HEK293 (cell line): Measurements from ENCODE around the gene OPN5.

ENCODE experiments used
- ZBTB8A ChIP-seq: fragments of 450-650 bp; formaldehyde crosslinking; IDR thresholded peaks from 2 replicates; pipeline ENCODE4 v1.5.1; 2016; ENCODE audit warnings: missing biosample characterization, missing genetic modification characterization
- ZNF140 ChIP-seq: fragments of 450-650 bp; formaldehyde crosslinking; IDR thresholded peaks from 2 replicates; pipeline ENCODE4 v1.5.1; 2016; ENCODE audit warnings: missing biosample characterization, missing genetic modification characterization
- ZNF274 ChIP-seq, 2 experiments: fragments of 200-500 bp in 1 of 2; fragments of 450-650 bp in 1 of 2; sonication (Bioruptor generic) in 1 of 2; formaldehyde crosslinking in 1 of 2; IDR thresholded peaks; 2 replicates each; pipeline versions ENCODE4 v1.5.1 to v1.6.1; 2014 to 2016; ENCODE audit warnings: borderline replicate concordance in 1 of 2, inconsistent platforms in 1 of 2, low read length in 1 of 2, missing biosample characterization in 1 of 2, missing genetic modification characterization in 1 of 2
- ZNF549 ChIP-seq: fragments of 450-650 bp; IDR thresholded peaks from 2 replicates; pipeline ENCODE4 v1.5.1; 2018; ENCODE audit warnings: missing biosample characterization, missing genetic modification characterization, mild to moderate bottlenecking, inconsistent platforms, moderate library complexity
- ZNF776 ChIP-seq: fragments of 450-650 bp; formaldehyde crosslinking; IDR thresholded peaks from 2 replicates; pipeline ENCODE4 v1.5.0; 2017; ENCODE audit warnings: missing biosample characterization, missing genetic modification characterization, borderline replicate concordance
- ZNF792 ChIP-seq: fragments of 450-650 bp; formaldehyde crosslinking; IDR thresholded peaks from 2 replicates; pipeline ENCODE4 v1.5.1; 2016; ENCODE audit warnings: missing biosample characterization, missing genetic modification characterization
- TF ChIP-seq, protein P1 (sequence below): fragments of 450-650 bp; IDR thresholded peaks from 2 replicates; pipeline ENCODE4 v1.5.1; 2018; ENCODE audit warnings: missing biosample characterization, missing genetic modification characterization
- TF ChIP-seq, protein P2 (sequence below): fragments of 450-650 bp; formaldehyde crosslinking; IDR thresholded peaks from 2 replicates; pipeline ENCODE4 v1.5.1; 2016; ENCODE audit warnings: missing biosample characterization, missing genetic modification characterization

DNA sequence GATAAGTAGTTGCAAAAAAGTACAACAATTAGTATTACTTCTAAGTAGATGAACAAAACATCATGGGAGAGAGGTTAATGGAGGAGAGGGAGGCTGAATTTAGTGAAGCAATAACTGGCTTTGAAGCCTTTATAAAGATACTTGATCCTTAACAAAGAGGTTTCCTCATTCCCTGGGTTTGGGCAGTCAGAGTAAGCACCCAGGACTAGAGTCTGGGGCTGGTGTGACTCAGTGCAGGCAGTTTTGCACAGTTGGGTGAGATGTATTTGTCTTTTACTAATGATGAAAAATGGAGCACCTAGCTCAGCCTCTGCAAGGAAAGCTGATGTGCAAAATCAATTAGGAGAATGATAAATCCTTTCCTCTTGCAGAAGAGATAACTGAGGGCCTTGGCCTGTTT, 11.8 kb upstream of the OPN5 start:
- TF ChIP-seq ZNF776 (tag by site-specific recombination) (no peak), ZBTB8A (tag by site-specific recombination) (no peak), ZNF140 (tag by site-specific recombination) (no peak), ZNF792 (tag by site-specific recombination) (no peak), ZNF549 (tag by site-specific recombination) (no peak), ZNF274 (IDR thresholded peaks at IDR 0.05; ENCODE audit: low read length) (no peak), ZNF274 (tag by site-specific recombination; IDR thresholded peaks at IDR 0.05; ENCODE audit: borderline replicate concordance) (no peak)
- TF ChIP-seq, protein P1, sequence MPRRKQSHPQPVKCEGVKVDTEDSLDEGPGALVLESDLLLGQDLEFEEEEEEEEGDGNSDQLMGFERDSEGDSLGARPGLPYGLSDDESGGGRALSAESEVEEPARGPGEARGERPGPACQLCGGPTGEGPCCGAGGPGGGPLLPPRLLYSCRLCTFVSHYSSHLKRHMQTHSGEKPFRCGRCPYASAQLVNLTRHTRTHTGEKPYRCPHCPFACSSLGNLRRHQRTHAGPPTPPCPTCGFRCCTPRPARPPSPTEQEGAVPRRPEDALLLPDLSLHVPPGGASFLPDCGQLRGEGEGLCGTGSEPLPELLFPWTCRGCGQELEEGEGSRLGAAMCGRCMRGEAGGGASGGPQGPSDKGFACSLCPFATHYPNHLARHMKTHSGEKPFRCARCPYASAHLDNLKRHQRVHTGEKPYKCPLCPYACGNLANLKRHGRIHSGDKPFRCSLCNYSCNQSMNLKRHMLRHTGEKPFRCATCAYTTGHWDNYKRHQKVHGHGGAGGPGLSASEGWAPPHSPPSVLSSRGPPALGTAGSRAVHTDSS (tag by site-specific recombination), result no peak
- TF ChIP-seq, protein P2, sequence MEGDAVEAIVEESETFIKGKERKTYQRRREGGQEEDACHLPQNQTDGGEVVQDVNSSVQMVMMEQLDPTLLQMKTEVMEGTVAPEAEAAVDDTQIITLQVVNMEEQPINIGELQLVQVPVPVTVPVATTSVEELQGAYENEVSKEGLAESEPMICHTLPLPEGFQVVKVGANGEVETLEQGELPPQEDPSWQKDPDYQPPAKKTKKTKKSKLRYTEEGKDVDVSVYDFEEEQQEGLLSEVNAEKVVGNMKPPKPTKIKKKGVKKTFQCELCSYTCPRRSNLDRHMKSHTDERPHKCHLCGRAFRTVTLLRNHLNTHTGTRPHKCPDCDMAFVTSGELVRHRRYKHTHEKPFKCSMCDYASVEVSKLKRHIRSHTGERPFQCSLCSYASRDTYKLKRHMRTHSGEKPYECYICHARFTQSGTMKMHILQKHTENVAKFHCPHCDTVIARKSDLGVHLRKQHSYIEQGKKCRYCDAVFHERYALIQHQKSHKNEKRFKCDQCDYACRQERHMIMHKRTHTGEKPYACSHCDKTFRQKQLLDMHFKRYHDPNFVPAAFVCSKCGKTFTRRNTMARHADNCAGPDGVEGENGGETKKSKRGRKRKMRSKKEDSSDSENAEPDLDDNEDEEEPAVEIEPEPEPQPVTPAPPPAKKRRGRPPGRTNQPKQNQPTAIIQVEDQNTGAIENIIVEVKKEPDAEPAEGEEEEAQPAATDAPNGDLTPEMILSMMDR, result no peak
